Lower lobe of right lung (tissue), 2 donors: ENCODE results near the gene FBP2. TPM values are rescaled to one million over a fixed set of nuclear protein-coding genes. Genes with fewer than 3 reads are reported as not detected.

Source experiments
- ATAC-seq, 2 donors: fragments of 200-7000 bp; cut with Tn5 transposase; one replicate each; pipeline ENCODE4 v1.9.1; 2020 to 2022; ENCODE audit warnings: mild to moderate bottlenecking in 2 of 2, moderate library complexity in 2 of 2
- DNase-seq: peaks from one replicate; pipeline ENCODE4 v3.0.0-alpha.2; 2020
- H3K27ac ChIP-seq: fragments of 200-600 bp; one replicate; pipeline ENCODE4 v1.8.0; 2022
- H3K27me3 ChIP-seq: fragments of 200-600 bp; one replicate; pipeline ENCODE4 v1.8.0; 2022; ENCODE audit warnings: low read depth
- H3K36me3 ChIP-seq: fragments of 200-600 bp; one replicate; pipeline ENCODE4 v1.8.0; 2022; ENCODE audit warnings: mild to moderate bottlenecking
- H3K4me1 ChIP-seq: fragments of 200-600 bp; one replicate; pipeline ENCODE4 v1.8.0; 2022
- H3K4me3 ChIP-seq: fragments of 200-600 bp; one replicate; pipeline ENCODE4 v1.8.0; 2022; ENCODE audit warnings: mild to moderate bottlenecking
- H3K9me3 ChIP-seq: fragments of 200-600 bp; one replicate; pipeline ENCODE4 v1.8.0; 2022
- intact Hi-C: fragments of 100-400 bp; cut with DNase I; formaldehyde crosslinking; loops from one replicate; pipeline ENCODE4 v1.11.0; 2022
- total RNA-seq: library from RNA; stranded (reverse); fragmentation: NEBNext Ultra II Directional; extraction: Animal tissue kit (Norgen Biotek cat#: 25700); gene quantifications from one replicate; pipeline ENCODE4 v1.2.1, GENCODE V29; 2021
- TF ChIP-seq, protein P1 (sequence below): fragments of 200-600 bp; IDR thresholded peaks from one replicate; pipeline ENCODE4 v1.8.0; 2022; ENCODE audit warnings: antibody characterized with exemption, mild to moderate bottlenecking
- donor health status: DM: no; HTN: yes; CAD: no; lungs with severe emphysema.

Gene FBP2
- total RNA-seq, 1 donor from 2014 or later = not detected

DNA sequence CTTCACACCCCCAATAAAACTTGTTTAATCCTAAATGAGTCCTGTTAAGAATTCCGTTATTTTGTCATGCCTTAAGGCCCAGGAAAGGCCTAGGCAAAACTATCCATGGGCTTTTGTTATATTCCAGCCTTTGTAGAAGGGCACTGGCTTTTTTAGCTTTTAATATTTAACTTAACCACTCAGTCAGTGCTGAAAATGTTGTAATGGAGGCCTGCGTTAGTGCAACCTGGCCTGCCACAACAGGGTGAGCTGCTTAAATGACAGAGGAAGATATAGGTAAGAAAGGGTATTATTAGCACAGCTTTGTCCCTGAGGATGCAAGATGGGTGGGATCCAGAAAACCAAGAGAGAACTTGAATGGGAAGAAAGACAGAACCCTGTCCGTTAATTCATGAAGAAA, 78.9 kb downstream of the FBP2 start:
- no peak for ATAC-seq
- Histone ChIP-seq H3K27ac (no peak overlapping the region), H3K36me3 (no peaks in the 10 kb centered on the region), H3K4me1 (no peaks in the 10 kb centered on the region), H3K4me3 (no peak overlapping the region), H3K9me3 (no peaks in the 10 kb centered on the region), H3K27me3 (no peaks in the 10 kb centered on the region)
- DNase-seq = no peak
- intact Hi-C loops = no loop called here
- TF ChIP-seq, protein P1, sequence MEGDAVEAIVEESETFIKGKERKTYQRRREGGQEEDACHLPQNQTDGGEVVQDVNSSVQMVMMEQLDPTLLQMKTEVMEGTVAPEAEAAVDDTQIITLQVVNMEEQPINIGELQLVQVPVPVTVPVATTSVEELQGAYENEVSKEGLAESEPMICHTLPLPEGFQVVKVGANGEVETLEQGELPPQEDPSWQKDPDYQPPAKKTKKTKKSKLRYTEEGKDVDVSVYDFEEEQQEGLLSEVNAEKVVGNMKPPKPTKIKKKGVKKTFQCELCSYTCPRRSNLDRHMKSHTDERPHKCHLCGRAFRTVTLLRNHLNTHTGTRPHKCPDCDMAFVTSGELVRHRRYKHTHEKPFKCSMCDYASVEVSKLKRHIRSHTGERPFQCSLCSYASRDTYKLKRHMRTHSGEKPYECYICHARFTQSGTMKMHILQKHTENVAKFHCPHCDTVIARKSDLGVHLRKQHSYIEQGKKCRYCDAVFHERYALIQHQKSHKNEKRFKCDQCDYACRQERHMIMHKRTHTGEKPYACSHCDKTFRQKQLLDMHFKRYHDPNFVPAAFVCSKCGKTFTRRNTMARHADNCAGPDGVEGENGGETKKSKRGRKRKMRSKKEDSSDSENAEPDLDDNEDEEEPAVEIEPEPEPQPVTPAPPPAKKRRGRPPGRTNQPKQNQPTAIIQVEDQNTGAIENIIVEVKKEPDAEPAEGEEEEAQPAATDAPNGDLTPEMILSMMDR = no peak

DNA sequence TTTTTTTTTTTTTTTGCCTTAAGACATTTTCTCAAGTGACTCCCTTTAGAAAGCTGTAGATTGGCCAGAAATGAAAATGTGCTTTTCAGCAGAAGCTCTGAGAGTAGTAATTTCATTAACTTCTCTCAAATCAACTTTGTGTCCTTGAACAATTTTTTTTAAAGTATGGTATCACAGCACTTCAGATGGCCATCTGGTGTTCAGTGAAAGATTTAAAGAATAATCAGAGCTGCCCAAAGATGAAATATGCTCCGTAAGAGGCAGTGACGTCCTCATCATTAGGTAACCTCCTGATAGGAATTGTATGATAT, 81.7 kb downstream of the FBP2 start:
- no peaks in the 10 kb centered on the region for H3K4me1 ChIP-seq
- intact Hi-C loops = no loop called here
- DNase-seq = no peak

DNA sequence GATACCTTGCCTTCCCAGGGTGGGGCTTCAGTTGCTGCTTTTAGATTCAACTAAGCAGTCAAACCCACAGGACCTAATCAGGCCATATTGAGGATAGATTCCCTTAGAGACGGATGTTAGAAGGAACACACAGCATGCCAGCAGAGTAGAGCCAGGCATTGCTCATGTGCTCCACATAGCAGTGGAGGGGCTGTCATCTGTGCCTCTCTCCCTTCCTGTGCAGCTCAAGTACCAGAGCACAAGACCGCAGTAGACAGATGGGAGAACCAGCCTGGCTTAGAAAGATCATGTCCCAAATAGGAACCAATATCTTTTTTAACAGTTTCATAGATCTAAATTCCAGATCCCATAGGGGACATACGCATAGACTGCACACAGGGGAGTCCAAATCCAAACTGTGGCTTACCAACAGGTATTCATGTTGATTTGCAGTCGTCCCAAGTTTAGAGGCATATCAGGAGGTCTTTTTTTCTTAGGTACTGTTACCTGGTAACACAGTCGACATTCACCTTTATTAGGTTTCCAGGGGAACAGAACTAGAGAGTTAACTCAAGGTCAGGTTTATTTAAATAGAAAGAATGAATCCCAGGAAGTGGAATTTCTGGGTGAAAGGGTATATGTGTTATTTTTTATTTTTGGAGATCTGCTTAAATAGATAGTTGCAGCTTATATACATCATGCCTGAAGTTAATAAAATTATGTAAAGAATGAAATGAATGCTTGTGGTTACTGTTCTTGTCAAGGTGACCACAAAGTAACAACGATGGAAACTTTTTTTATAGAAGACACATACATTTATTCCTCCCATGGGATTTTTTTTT, 82.3 kb downstream of the FBP2 start:
- H3K9me3 ChIP-seq = no peaks in the 10 kb centered on the region
- H3K36me3 ChIP-seq = no peaks in the 10 kb centered on the region
- DNase-seq = no peak
- ATAC-seq = no peak
- no peak overlapping the region for H3K27ac ChIP-seq
- no peak overlapping the region for H3K4me3 ChIP-seq
- H3K27me3 ChIP-seq = no peaks in the 10 kb centered on the region
- intact Hi-C loops = no loop called here
- H3K4me1 ChIP-seq = no peaks in the 10 kb centered on the region
- TF ChIP-seq, protein P1 = no peak

More for the DNA sequence above, 81.7 kb downstream of the FBP2 start:
- H3K27ac ChIP-seq = no peak overlapping the region
- no peaks in the 10 kb centered on the region for H3K36me3 ChIP-seq
- no peaks in the 10 kb centered on the region for H3K27me3 ChIP-seq
- H3K9me3 ChIP-seq = no peaks in the 10 kb centered on the region
- no peak for ATAC-seq
- TF ChIP-seq, protein P1 = no peak
- H3K4me3 ChIP-seq = no peak overlapping the region

Other genes starting within 250 kb of the FBP2 start
- 0.30 TPM for gene PCAT7, start 38.7 kb downstream of the FBP2 start, total RNA-seq
- 527 TPM for gene FBP1, start 45.7 kb upstream of the FBP2 start, total RNA-seq
- gene AOPEP, start 132.9 kb upstream of the FBP2 start, total RNA-seq = 63.7 TPM